Uterus (tissue), 4 donors: Measurements from ENCODE around the gene PTPRM. TPM values are rescaled to one million over a fixed set of nuclear protein-coding genes. Genes with fewer than 3 reads are reported as not detected.

Experiments
- DNase-seq, 2 donors: peaks; one replicate each; pipeline ENCODE4 v3.0.0-alpha.2; 2019 to 2020
- H3K27ac ChIP-seq, 2 donors: fragments of 200-600 bp; sonication (generic); 1 replicate in 1 of 2; 2 replicates in 1 of 2; pipeline ENCODE4 v1.5.1; 2016 to 2018
- H3K27me3 ChIP-seq, 2 donors: fragments of 200-600 bp; sonication (generic); one replicate each; pipeline ENCODE4 v1.5.1; 2018 to 2019; ENCODE audit warnings: control low read depth in 1 of 2
- H3K36me3 ChIP-seq, 2 donors: fragments of 200-600 bp; sonication (generic); one replicate each; pipeline ENCODE4 v1.5.1; 2019; ENCODE audit warnings: control low read depth in 1 of 2
- H3K4me1 ChIP-seq, 2 donors: fragments of 200-600 bp; sonication (generic); one replicate each; pipeline ENCODE4 v1.5.1; 2018 to 2019; ENCODE audit warnings: control low read depth in 1 of 2
- H3K4me3 ChIP-seq, 2 donors: fragments of 200-600 bp; sonication (generic); 1 replicate in 1 of 2; 2 replicates in 1 of 2; pipeline ENCODE4 v1.5.1; 2018 to 2019; ENCODE audit warnings: mild to moderate bottlenecking in 1 of 2
- H3K9me3 ChIP-seq, 2 donors: fragments of 200-600 bp; sonication (generic); one replicate each; pipeline ENCODE4 v1.5.1; 2019; ENCODE audit warnings: control low read depth in 1 of 2
- POLR2A ChIP-seq, 2 donors: fragments of 450-650 bp; IDR thresholded peaks; one replicate each; pipeline ENCODE4 v1.6.1; 2016; ENCODE audit warnings: antibody characterized with exemption in 2 of 2, mild to moderate bottlenecking in 1 of 2, moderate library complexity in 1 of 2
- intact Hi-C: fragments of 100-400 bp; cut with DNase I; formaldehyde crosslinking; loops from one replicate; pipeline ENCODE4 v1.15.1; 2023; ENCODE audit warnings: low total_unique reads
- total RNA-seq, 4 donors: library from RNA; depleted of rRNA in 3 of 4; stranded (reverse); fragments of >200 nt in 3 of 4; gene quantifications; one replicate each; pipeline versions ENCODE4 v1.1.0 to v1.2.4, GENCODE V29; 2014 to 2023
- TF ChIP-seq, protein P1 (sequence below), 4 experiments: fragments of 200-600 bp in 2 of 4; fragments of 450-650 bp in 2 of 4; sonication (generic) in 2 of 4; IDR thresholded peaks; one replicate each; pipeline ENCODE4 v1.5.1; 2016 to 2019; ENCODE audit warnings: antibody characterized with exemption in 4 of 4, mild to moderate bottlenecking in 2 of 4, moderate library complexity in 1 of 4
- donor health status: DM: yes; HTN: yes; CAD: no.

Gene PTPRM
- total RNA-seq, 4 donors from 2014 or later: 62.0 to 127 (median 85.7) TPM

DNA sequence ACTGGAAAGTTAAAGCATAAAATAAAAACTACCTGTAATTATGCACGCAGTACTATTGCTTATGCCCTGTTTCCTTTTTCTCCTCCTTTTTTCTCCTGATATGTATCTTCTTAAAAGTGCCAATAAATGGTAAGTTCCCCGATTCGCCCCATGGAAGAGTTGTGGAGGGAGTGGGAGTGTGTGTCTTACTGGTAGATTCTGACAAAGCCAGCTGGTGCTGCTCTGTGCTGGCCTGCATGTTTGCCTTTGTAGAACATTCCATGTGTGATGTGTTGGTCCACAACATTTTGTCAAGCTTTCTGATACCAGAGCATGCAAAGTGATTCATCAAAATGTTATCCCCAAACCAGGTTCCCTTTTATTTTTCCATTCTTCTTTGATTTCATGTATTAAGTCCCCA is 685.3 kb downstream of the PTPRM start:
- intact Hi-C loops: no loop called here
- TF ChIP-seq, protein P1, sequence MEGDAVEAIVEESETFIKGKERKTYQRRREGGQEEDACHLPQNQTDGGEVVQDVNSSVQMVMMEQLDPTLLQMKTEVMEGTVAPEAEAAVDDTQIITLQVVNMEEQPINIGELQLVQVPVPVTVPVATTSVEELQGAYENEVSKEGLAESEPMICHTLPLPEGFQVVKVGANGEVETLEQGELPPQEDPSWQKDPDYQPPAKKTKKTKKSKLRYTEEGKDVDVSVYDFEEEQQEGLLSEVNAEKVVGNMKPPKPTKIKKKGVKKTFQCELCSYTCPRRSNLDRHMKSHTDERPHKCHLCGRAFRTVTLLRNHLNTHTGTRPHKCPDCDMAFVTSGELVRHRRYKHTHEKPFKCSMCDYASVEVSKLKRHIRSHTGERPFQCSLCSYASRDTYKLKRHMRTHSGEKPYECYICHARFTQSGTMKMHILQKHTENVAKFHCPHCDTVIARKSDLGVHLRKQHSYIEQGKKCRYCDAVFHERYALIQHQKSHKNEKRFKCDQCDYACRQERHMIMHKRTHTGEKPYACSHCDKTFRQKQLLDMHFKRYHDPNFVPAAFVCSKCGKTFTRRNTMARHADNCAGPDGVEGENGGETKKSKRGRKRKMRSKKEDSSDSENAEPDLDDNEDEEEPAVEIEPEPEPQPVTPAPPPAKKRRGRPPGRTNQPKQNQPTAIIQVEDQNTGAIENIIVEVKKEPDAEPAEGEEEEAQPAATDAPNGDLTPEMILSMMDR (IDR thresholded peaks at IDR 0.05): no peak
- no peak for TF ChIP-seq POLR2A (IDR thresholded peaks at IDR 0.05)
- Histone ChIP-seq H3K4me1 (no peaks in the 10 kb centered on the region), H3K27me3 (no peaks in the 10 kb centered on the region), H3K36me3 (no peaks in the 10 kb centered on the region), H3K9me3 (no peaks in the 10 kb centered on the region), H3K27ac (no peak overlapping the region), H3K4me3 (no peak overlapping the region)
- DNase-seq: no peak

DNA sequence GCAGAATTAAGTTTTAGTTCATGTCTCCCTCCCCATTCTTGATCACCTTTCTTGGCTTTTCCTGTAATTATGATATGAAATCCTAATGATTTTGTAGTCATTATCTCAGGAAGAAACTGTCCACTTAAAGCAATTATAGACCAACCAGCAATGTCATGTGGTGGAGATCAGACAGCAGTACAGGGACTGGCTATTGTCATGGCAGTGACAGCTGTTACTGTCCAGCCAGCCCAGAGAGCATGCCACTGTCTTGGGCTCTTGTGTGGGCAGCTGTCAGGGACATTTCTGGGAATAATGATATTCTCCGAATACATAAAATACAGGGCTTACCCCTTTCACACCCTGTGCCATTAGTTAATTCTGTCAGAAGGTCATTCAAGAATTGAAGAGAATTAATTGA is 686.8 kb downstream of the PTPRM start:
- Histone ChIP-seq H3K9me3 (no peaks in the 10 kb centered on the region), H3K27ac (no peak overlapping the region), H3K27me3 (no peaks in the 10 kb centered on the region), H3K4me3 (no peak overlapping the region), H3K36me3 (no peaks in the 10 kb centered on the region), H3K4me1 (no peaks in the 10 kb centered on the region)
- no peak for DNase-seq
- no peak for TF ChIP-seq POLR2A (IDR thresholded peaks at IDR 0.05)
- TF ChIP-seq, protein P1 (IDR thresholded peaks at IDR 0.05): no peak
- intact Hi-C loops: no loop called here

DNA sequence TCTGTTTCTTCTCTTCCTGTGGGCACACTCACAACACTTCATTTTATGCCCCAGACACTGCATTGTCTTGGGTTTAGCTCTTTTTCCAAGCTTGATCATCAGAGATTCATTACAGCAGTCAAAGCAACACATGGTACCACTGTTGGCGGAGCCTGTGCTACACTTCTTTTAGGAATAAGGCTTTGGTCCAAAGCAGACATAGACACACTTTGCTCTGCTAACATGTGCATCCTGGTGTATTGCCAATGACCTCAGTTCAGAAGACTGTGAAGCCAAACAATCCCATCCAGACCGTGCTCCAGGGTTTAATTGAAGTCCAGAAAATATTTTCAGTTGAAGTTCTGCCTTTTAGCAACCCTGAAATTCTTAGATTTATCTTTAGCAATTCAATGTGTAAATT is 687.5 kb downstream of the PTPRM start:
- H3K27me3 ChIP-seq: no peaks in the 10 kb centered on the region
- H3K4me1 ChIP-seq: no peaks in the 10 kb centered on the region
- TF ChIP-seq, protein P1 (IDR thresholded peaks at IDR 0.05): no peak
- TF ChIP-seq POLR2A (IDR thresholded peaks at IDR 0.05): no peak
- H3K36me3 ChIP-seq: no peaks in the 10 kb centered on the region
- H3K4me3 ChIP-seq: no peak overlapping the region
- no peak overlapping the region for H3K27ac ChIP-seq
- DNase-seq: no peak
- no peaks in the 10 kb centered on the region for H3K9me3 ChIP-seq
- intact Hi-C loops: no loop called here

DNA sequence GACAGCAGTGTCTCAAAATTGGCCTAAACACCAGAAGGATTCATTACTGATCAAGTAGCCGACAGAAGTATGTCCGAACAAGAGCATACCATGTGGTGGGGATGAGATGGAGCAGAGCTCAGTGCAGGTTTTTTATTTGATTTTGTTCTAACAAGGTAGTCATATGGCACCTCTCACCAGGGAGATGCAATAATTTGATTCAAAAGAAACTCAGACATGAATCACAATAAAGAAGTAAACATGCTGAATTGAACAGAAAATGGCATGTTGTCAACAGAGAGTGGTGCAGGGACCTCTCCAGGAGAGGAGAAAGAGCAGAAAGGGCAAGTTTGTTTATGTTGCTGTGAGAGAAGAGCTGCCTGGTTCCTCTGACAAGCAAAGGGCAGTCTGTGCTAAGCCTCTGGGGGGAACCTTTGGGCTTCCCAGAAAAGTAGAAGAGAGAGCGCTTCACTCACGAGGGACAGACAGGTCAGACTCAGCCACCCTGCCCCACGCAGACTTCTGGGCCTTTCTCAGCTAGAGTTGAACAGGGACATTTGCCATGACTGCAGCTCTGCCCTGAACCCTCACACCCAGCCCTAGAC is 690.8 kb downstream of the PTPRM start:
- no peaks in the 10 kb centered on the region for H3K9me3 ChIP-seq
- no peak for DNase-seq
- no peaks in the 10 kb centered on the region for H3K36me3 ChIP-seq
- no peak overlapping the region for H3K4me3 ChIP-seq
- intact Hi-C loops: no loop called here
- H3K27ac ChIP-seq: no peak overlapping the region
- H3K4me1 ChIP-seq: no peaks in the 10 kb centered on the region
- no peak for TF ChIP-seq POLR2A (IDR thresholded peaks at IDR 0.05)
- TF ChIP-seq, protein P1 (IDR thresholded peaks at IDR 0.05): no peak
- H3K27me3 ChIP-seq: no peaks in the 10 kb centered on the region

DNA sequence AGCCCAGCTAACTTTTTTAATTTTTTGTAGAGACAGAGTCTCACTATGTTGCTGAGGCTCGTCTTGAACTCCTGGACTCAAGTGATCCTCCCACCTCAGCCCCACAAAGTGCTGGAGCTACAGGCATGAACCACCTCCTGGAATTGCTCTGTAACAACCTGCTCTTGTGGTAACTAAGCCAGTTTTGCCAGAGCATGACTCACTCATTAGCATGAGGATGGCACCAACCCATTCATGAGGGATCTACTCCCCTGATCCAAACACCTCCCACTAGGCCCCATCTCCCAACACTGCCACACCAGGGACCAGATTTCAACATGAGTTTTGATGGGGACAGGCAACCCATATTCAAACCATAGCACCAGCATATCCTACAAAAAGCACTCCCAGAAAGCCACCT is 693.2 kb downstream of the PTPRM start:
- no peaks in the 10 kb centered on the region for H3K36me3 ChIP-seq
- no peak for DNase-seq
- H3K27me3 ChIP-seq: no peaks in the 10 kb centered on the region
- H3K4me3 ChIP-seq: no peak overlapping the region
- no peaks in the 10 kb centered on the region for H3K4me1 ChIP-seq
- TF ChIP-seq, protein P1 (IDR thresholded peaks at IDR 0.05): no peak
- TF ChIP-seq POLR2A (IDR thresholded peaks at IDR 0.05): no peak
- intact Hi-C loops: no loop called here
- H3K9me3 ChIP-seq: no peaks in the 10 kb centered on the region
- no peak overlapping the region for H3K27ac ChIP-seq
